ENCODE results near the gene METTL16. TPM values are rescaled to one million over a fixed set of nuclear protein-coding genes. Genes with fewer than 3 reads are reported as not detected.

The METTL16 gene
- total RNA-seq, 2 donors from 2014 or later: 46.6 to 47.9 TPM

- Histone ChIP-seq H3K27ac (peak overlapping the region; percentile 97 to 99), H3K4me1 (replicated peaks) (peaks cover 50% of the 10 kb centered on the region)
- DNase-seq (ENCODE audit: low spot score): peak; percentile 61
Measured at GRCh38 chr17:2398655-2399571, 112.8 kb downstream of the METTL16 start.

GRCh38 chr17:2398182-2398581 lies 113.5 kb downstream of the METTL16 start:
- 77% methylated on average over 10 of the region's 10 CpGs for WGBS
- TF ChIP-seq POLR2AphosphoS5 (IDR thresholded peaks at IDR 0.05) (no peak), POLR2A (IDR thresholded peaks at IDR 0.05) (no peak), CTCF (IDR thresholded peaks at IDR 0.05) (no peak)
- intact Hi-C loops (cut with DNase I): loop anchor here (10.0 kb wide), 1 partner anchor 343 kb away; the partner anchor contains the start of gene HIC1

More at GRCh38 chr17:2398655-2399571, 112.8 kb downstream of the METTL16 start:
- WGBS: 12% methylated on average over 55 of the region's 55 CpGs
- H3K9me3 ChIP-seq: no peaks in the 10 kb centered on the region
- H3K36me3 ChIP-seq: no peaks in the 10 kb centered on the region
- TF ChIP-seq POLR2AphosphoS5 (IDR thresholded peaks at IDR 0.05) (peak; percentile 58), CTCF (IDR thresholded peaks at IDR 0.05) (no peak), POLR2A (IDR thresholded peaks at IDR 0.05) (peak; percentile 10)
- no peaks in the 10 kb centered on the region for H3K27me3 ChIP-seq (replicated peaks; ENCODE audit: insufficient read depth)
- intact Hi-C loops (cut with DNase I): loop anchor here (10.0 kb wide), 1 partner anchor 344 kb away; the partner anchor contains the start of gene HIC1
- H3K4me3 ChIP-seq: peak overlapping the region; percentile 92 to 94

GRCh38 chr17:2397247-2398171 lies 114.2 kb downstream of the METTL16 start:
- H3K9me3 ChIP-seq: no peaks in the 10 kb centered on the region
- peaks cover 44% of the 10 kb centered on the region for H3K4me1 ChIP-seq (replicated peaks)
- no peaks in the 10 kb centered on the region for H3K27me3 ChIP-seq (replicated peaks; ENCODE audit: insufficient read depth)
- no peaks in the 10 kb centered on the region for H3K36me3 ChIP-seq
- intact Hi-C loops (cut with DNase I): loop anchor here (10.0 kb wide), 1 partner anchor 343 kb away; the partner anchor contains the start of gene HIC1
- peak overlapping the region; percentile 97 to 99 for H3K27ac ChIP-seq
- no peak for DNase-seq (ENCODE audit: low spot score)
- WGBS: 72% methylated on average over 11 of the region's 12 CpGs
- peak overlapping the region in 1 of 2 donors; percentile 19 for H3K4me3 ChIP-seq
- TF ChIP-seq POLR2AphosphoS5 (IDR thresholded peaks at IDR 0.05): no peak
- no peak for TF ChIP-seq POLR2A (IDR thresholded peaks at IDR 0.05)
- TF ChIP-seq CTCF (IDR thresholded peaks at IDR 0.05): no peak

More at GRCh38 chr17:2398182-2398581, 113.5 kb downstream of the METTL16 start:
- H3K27ac ChIP-seq: peak overlapping the region; percentile 97 to 99
- H3K4me1 ChIP-seq (replicated peaks): peaks cover 46% of the 10 kb centered on the region
- H3K4me3 ChIP-seq: peak overlapping the region in 1 of 2 donors; percentile 94
- H3K27me3 ChIP-seq (replicated peaks; ENCODE audit: insufficient read depth): no peaks in the 10 kb centered on the region
- DNase-seq (ENCODE audit: low spot score): no peak
- H3K36me3 ChIP-seq: no peaks in the 10 kb centered on the region
- no peaks in the 10 kb centered on the region for H3K9me3 ChIP-seq

DNA sequence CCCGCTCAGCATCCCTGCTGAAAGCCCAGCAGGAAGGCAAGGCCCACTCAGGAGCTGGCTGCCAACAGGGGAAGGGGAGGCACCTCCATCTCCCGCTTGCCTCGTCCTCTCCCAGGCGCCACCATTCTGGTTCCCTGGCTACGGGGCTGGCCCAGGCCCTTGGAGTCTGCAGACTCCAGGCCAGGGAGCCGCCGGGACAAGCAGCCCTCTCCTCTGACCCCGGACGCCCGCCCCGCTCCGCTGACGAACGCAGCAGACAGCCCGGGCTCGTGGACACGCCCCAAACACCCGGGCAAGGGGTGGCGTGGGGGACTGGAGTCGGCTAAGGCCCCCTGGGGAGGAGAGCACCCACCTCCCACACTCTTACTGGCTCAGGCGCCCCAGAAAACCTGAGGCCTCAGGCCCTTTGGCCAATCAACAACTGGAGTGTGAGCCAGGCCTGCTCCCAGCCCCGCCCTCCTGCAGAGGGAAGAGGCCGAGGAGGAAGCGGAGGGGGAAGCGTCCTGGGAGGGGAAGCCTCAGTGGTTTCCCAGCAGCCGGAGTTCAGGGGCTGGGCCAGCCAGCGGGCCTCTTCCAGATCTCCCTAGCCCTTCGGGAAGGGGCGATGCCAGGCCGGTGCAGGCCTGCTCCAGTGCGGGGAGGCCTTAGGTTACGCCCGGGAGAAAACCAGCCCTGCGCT lies 115.0 kb downstream of the METTL16 start:
- peak overlapping the region; percentile 97 to 99 for H3K27ac ChIP-seq
- no peaks in the 10 kb centered on the region for H3K36me3 ChIP-seq
- H3K27me3 ChIP-seq (replicated peaks; ENCODE audit: insufficient read depth): no peaks in the 10 kb centered on the region
- peak; percentile 96 for TF ChIP-seq POLR2AphosphoS5 (IDR thresholded peaks at IDR 0.05)
- no peak for TF ChIP-seq CTCF (IDR thresholded peaks at IDR 0.05)
- TF ChIP-seq POLR2A (IDR thresholded peaks at IDR 0.05): peak; percentile 86
- H3K4me1 ChIP-seq (replicated peaks): peaks cover 47% of the 10 kb centered on the region
- intact Hi-C loops (cut with DNase I): loop anchor here (10.0 kb wide), 1 partner anchor 342 kb away; the partner anchor contains the start of gene HIC1
- peak; percentile 93 for DNase-seq (ENCODE audit: low spot score)
- H3K4me3 ChIP-seq: peak overlapping the region in 1 of 2 donors; percentile 19
- no peaks in the 10 kb centered on the region for H3K9me3 ChIP-seq
- WGBS: under 1% methylated on average over 27 of the region's 34 CpGs

Measured in prostate gland (tissue), 2 donors.